Measurements from ENCODE around the gene MBOAT1.

The MBOAT1 gene

GRCh38 chr6:20168690-20169089 is 43.6 kb downstream of the MBOAT1 start:
- in situ Hi-C loops (cut with HindIII; ENCODE audit: low sequenced_read_pairs) = no loop called here
- TF ChIP-seq CTCF (IDR thresholded peaks at IDR 0.05; ENCODE audit: low read depth, low read length, missing control alignments) = no peak
- no peak overlapping the region for H3K4me3 ChIP-seq (ENCODE audit: low read depth, low read length)
- no peak for DNase-seq (ENCODE audit: low read depth)

DNA sequence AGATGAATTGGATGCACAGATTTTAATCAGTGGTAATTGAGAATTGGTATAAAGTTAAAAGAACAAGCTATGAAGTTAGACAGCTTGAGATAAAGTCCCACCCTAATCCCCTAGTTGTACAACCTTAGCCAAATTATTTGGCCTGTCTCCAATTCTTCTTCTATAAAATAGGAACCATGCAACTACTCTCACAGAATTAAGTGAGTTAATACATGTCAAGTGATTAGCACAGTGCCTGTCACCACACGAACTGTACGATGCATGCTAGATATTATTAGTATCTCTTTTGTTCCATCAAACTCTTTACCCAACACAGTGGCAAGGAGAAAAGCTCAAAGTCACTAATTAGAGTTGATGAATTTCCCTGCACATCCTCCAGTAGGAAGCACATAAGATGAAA is 44.7 kb downstream of the MBOAT1 start:
- no peak for DNase-seq (ENCODE audit: low read depth)
- in situ Hi-C loops (cut with HindIII; ENCODE audit: low sequenced_read_pairs) = no loop called here
- no peak overlapping the region for H3K4me3 ChIP-seq (ENCODE audit: low read depth, low read length)
- no peak for TF ChIP-seq CTCF (IDR thresholded peaks at IDR 0.05; ENCODE audit: low read depth, low read length, missing control alignments)

GRCh38 chr6:20166210-20166609 is 46.1 kb downstream of the MBOAT1 start:
- no peak overlapping the region for H3K4me3 ChIP-seq (ENCODE audit: low read depth, low read length)
- no peak for DNase-seq (ENCODE audit: low read depth)
- in situ Hi-C loops (cut with HindIII; ENCODE audit: low sequenced_read_pairs) = no loop called here
- no peak for TF ChIP-seq CTCF (IDR thresholded peaks at IDR 0.05; ENCODE audit: low read depth, low read length, missing control alignments)

GRCh38 chr6:20162515-20162914 is 49.8 kb downstream of the MBOAT1 start:
- DNase-seq (ENCODE audit: low read depth) = no peak
- no peak for TF ChIP-seq CTCF (IDR thresholded peaks at IDR 0.05; ENCODE audit: low read depth, low read length, missing control alignments)
- no peak overlapping the region for H3K4me3 ChIP-seq (ENCODE audit: low read depth, low read length)
- in situ Hi-C loops (cut with HindIII; ENCODE audit: low sequenced_read_pairs) = no loop called here

DNA sequence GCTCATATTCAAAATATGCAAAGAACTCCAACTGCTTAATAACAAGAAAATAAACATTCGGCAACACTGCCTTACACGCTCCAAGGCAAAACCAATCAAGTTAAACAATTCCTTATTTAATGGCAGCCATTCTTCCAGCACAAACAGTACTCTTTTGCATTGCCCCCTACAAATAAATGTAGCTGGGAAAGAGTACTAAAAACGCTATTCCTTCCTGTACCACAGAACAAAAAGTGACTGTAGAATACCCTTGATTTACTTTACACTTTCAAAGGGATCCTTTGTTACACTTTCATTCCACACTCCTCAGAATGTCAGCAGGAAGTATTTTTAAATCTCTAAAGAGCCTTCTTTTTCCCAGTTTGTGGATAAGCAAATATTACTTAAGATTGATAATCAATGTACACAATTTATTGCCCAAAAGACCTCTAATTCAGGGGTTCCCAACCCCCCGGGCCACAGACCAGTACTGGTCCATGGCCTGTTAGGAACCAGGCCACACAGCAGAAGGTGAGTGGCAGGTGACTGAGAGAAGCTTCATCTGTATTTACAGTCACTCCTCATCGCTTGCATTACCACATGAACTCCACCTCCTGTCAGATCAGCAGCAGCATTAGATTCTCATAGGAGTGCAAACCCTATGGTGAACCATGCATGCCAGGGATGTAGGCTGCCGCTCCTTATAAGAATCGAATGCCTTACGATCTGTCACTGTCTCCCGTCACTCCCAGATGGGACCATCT is 51.6 kb downstream of the MBOAT1 start:
- DNase-seq (ENCODE audit: low read depth) = no peak
- TF ChIP-seq CTCF (IDR thresholded peaks at IDR 0.05; ENCODE audit: low read depth, low read length, missing control alignments) = no peak
- no peak overlapping the region for H3K4me3 ChIP-seq (ENCODE audit: low read depth, low read length)
- in situ Hi-C loops (cut with HindIII; ENCODE audit: low sequenced_read_pairs) = no loop called here

DNA sequence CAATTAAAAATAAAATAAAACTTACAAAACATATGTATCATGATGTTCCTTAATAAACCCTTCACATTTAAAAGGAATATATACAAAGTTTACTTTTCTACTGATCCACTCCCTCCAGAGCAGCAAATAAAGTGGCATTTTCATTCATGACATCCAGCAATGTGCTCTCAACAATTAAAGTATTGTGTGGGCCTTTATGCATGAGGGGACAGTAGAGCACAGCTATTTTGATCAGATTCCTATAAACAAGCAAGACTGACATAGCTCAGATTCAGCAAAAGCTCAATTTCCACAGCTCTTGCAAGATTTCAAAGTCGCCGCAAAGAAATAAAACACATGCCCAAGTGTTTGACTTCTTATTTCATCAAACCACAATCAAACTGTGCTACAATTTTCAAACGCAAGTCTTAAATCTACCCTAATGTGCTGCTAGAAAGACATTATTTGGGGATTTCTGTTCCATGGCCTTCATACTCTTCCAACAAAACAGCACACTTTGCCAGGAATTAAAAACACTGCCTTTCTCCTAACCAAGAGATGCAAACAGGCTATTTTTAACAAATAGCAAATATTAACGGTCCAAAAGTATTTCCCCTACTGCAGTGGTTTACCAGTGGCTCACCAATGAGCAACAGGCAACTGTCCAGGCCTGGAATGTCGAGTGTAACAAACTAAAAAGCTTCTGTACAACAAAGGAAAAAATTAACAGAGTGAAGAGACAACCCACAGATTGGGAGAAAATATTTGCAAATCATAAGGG is 52.3 kb downstream of the MBOAT1 start:
- no peak for TF ChIP-seq CTCF (IDR thresholded peaks at IDR 0.05; ENCODE audit: low read depth, low read length, missing control alignments)
- peak; percentile 24 for DNase-seq (ENCODE audit: low read depth)
- no peak overlapping the region for H3K4me3 ChIP-seq (ENCODE audit: low read depth, low read length)
- in situ Hi-C loops (cut with HindIII; ENCODE audit: low sequenced_read_pairs) = no loop called here
